GM19238 (cell line): ENCODE results near the gene TSPAN18.

Source experiments
- DNase-seq: peaks from one replicate; pipeline ENCODE4 v3.0.0; 2011; ENCODE audit warnings: low spot score; ENCODE audit not compliant: insufficient read length

Gene TSPAN18

GRCh38 chr11:44955015-44955738, 228.4 kb downstream of the TSPAN18 start:
- no peak for DNase-seq

- no peak for DNase-seq
Observed at GRCh38 chr11:44957040-44957515, 230.3 kb downstream of the TSPAN18 start.

- DNase-seq: no peak
Observed at GRCh38 chr11:44957776-44958564, 231.2 kb downstream of the TSPAN18 start.

- no peak for DNase-seq
Observed at GRCh38 chr11:44959064-44959463, 232.3 kb downstream of the TSPAN18 start.

GRCh38 chr11:44960200-44960845, 233.6 kb downstream of the TSPAN18 start:
- DNase-seq: no peak

GRCh38 chr11:44962464-44962863, 235.7 kb downstream of the TSPAN18 start:
- no peak for DNase-seq

- no peak for DNase-seq
Observed at GRCh38 chr11:44963136-44963535, 236.4 kb downstream of the TSPAN18 start.

GRCh38 chr11:44963948-44964347, 237.2 kb downstream of the TSPAN18 start:
- no peak for DNase-seq

GRCh38 chr11:44964526-44965209, 237.9 kb downstream of the TSPAN18 start:
- no peak for DNase-seq

- no peak for DNase-seq
Observed at GRCh38 chr11:44966694-44967093, 239.9 kb downstream of the TSPAN18 start.

- no peak for DNase-seq
Observed at GRCh38 chr11:44967930-44968496, 241.3 kb downstream of the TSPAN18 start.

- no peak for DNase-seq
Observed at GRCh38 chr11:44968510-44968909, 241.7 kb downstream of the TSPAN18 start.

- DNase-seq: no peak
Observed at GRCh38 chr11:44969651-44970252, 243.0 kb downstream of the TSPAN18 start.

GRCh38 chr11:44970293-44970692, 243.5 kb downstream of the TSPAN18 start:
- no peak for DNase-seq

GRCh38 chr11:44971185-44971584, 244.4 kb downstream of the TSPAN18 start:
- DNase-seq: no peak

GRCh38 chr11:44972746-44973435, 246.1 kb downstream of the TSPAN18 start:
- DNase-seq: no peak

- no peak for DNase-seq
Observed at GRCh38 chr11:44973632-44974401, 247.1 kb downstream of the TSPAN18 start.

- DNase-seq: no peak
Observed at GRCh38 chr11:44974402-44975000, 247.7 kb downstream of the TSPAN18 start.

GRCh38 chr11:44976576-44976975, 249.8 kb downstream of the TSPAN18 start:
- DNase-seq: no peak
